Mesenchymal stem cell (in vitro differentiated cells and primary cell): Measurements from ENCODE around the gene KRT9.
"Not testable (repeated sequence)": the region's sequence is repeated elsewhere in the genome, so short reads cannot be mapped to it uniquely, and the experiment has no call there.

Source experiments
- DNase-seq: peaks from one replicate; pipeline ENCODE4 v3.0.0-alpha.2; 2013
- H2AFZ ChIP-seq: one replicate; pipeline ENCODE4 v1.6.1; 2013; ENCODE audit warnings: low read depth, mild to moderate bottlenecking, control low read depth, inconsistent platforms, low read length, moderate library complexity
- H2AK5ac ChIP-seq: 2 replicates; pipeline ENCODE4 v1.6.1; 2013; ENCODE audit warnings: low read length, moderate library complexity, mild to moderate bottlenecking, inconsistent platforms; ENCODE audit not compliant: severe bottlenecking
- H2BK120ac ChIP-seq: one replicate; pipeline ENCODE4 v1.6.1; 2013; ENCODE audit warnings: low read depth, mild to moderate bottlenecking, inconsistent platforms, low read length, moderate library complexity
- H2BK12ac ChIP-seq, 2 experiments: one replicate each; pipeline ENCODE4 v1.6.1; 2013; ENCODE audit warnings: inconsistent platforms in 2 of 2, low read length in 2 of 2, mild to moderate bottlenecking in 2 of 2, moderate library complexity in 2 of 2, control low read depth in 1 of 2
- H2BK15ac ChIP-seq: one replicate; pipeline ENCODE4 v1.6.1; 2013; ENCODE audit warnings: mild to moderate bottlenecking, low read depth, inconsistent platforms; ENCODE audit not compliant: poor library complexity, severe bottlenecking
- H2BK5ac ChIP-seq: 2 replicates; pipeline ENCODE4 v1.6.1; 2013; ENCODE audit warnings: low read depth, mild to moderate bottlenecking, low read length, control low read depth, inconsistent platforms; ENCODE audit not compliant: poor library complexity, severe bottlenecking
- H3K14ac ChIP-seq, 2 experiments: one replicate each; pipeline ENCODE4 v1.6.1; 2013; ENCODE audit warnings: inconsistent platforms in 2 of 2, low read length in 2 of 2, control low read depth in 1 of 2, mild to moderate bottlenecking in 1 of 2, moderate library complexity in 1 of 2
- H3K18ac ChIP-seq, 2 experiments: one replicate each; pipeline ENCODE4 v1.6.1; 2013; ENCODE audit warnings: inconsistent platforms in 2 of 2, low read length in 2 of 2, control low read depth in 1 of 2, low read depth in 1 of 2, mild to moderate bottlenecking in 1 of 2
- H3K23ac ChIP-seq, 2 experiments: one replicate each; pipeline ENCODE4 v1.6.1; 2013; ENCODE audit warnings: inconsistent platforms in 2 of 2, low read length in 2 of 2, mild to moderate bottlenecking in 2 of 2, moderate library complexity in 2 of 2, control low read depth in 1 of 2
- H3K27ac ChIP-seq: 2 replicates; pipeline ENCODE4 v1.5.1; 2013; ENCODE audit warnings: mild to moderate bottlenecking, moderate library complexity, low read length, control low read depth, inconsistent platforms; ENCODE audit not compliant: poor library complexity, severe bottlenecking
- H3K27me3 ChIP-seq, 2 experiments: 2 replicates each; pipeline versions ENCODE4 v1.6.1 to v1.7.0; 2013; ENCODE audit warnings: low read length in 2 of 2, mild to moderate bottlenecking in 2 of 2, moderate library complexity in 2 of 2, control low read depth in 1 of 2, inconsistent platforms in 1 of 2; ENCODE audit not compliant: control insufficient read depth in 1 of 2, insufficient read depth in 1 of 2
- H3K36me3 ChIP-seq, 2 experiments: 2 replicates each; pipeline versions ENCODE4 v1.6.1 to v1.7.0; 2013; ENCODE audit warnings: low read length in 2 of 2, control low read depth in 1 of 2, inconsistent platforms in 1 of 2, low read depth in 1 of 2, mild to moderate bottlenecking in 1 of 2; ENCODE audit not compliant: insufficient read depth in 2 of 2, control insufficient read depth in 1 of 2
- H3K4ac ChIP-seq, 2 experiments: one replicate each; pipeline ENCODE4 v1.6.1; 2013; ENCODE audit warnings: inconsistent platforms in 2 of 2, low read length in 2 of 2, mild to moderate bottlenecking in 2 of 2, moderate library complexity in 2 of 2, control low read depth in 1 of 2, low read depth in 1 of 2
- H3K4me1 ChIP-seq: 2 replicates; pipeline ENCODE4 v1.6.1; 2013; ENCODE audit warnings: low read depth, low read length, control low read depth; ENCODE audit not compliant: control insufficient read depth, insufficient read depth
- H3K4me2 ChIP-seq: 2 replicates; pipeline ENCODE4 v1.6.1; 2013; ENCODE audit warnings: low read length, mild to moderate bottlenecking, inconsistent platforms; ENCODE audit not compliant: poor library complexity, severe bottlenecking
- H3K4me3 ChIP-seq, 2 experiments: 2 replicates each; pipeline versions ENCODE4 v1.5.1 to v1.7.0; 2013; ENCODE audit warnings: low read length in 2 of 2, mild to moderate bottlenecking in 2 of 2, control low read depth in 1 of 2, low read depth in 1 of 2; ENCODE audit not compliant: insufficient read depth in 1 of 2
- H3K79me1 ChIP-seq: replicated peaks from 2 replicates; pipeline ENCODE4 v1.6.1; 2013; ENCODE audit warnings: mild to moderate bottlenecking, control low read depth, low read length, inconsistent platforms; ENCODE audit not compliant: poor library complexity, severe bottlenecking
- H3K9ac ChIP-seq: 2 replicates; pipeline ENCODE4 v1.7.0; 2013; ENCODE audit warnings: mild to moderate bottlenecking, low read length, moderate library complexity
- H3K9me3 ChIP-seq: 2 replicates; pipeline ENCODE4 v1.7.0; 2013; ENCODE audit warnings: mild to moderate bottlenecking, low read length; ENCODE audit not compliant: control insufficient read depth
- H4K8ac ChIP-seq: one replicate; pipeline ENCODE4 v1.6.1; 2013; ENCODE audit warnings: inconsistent platforms, mild to moderate bottlenecking, low read length, moderate library complexity
- H4K91ac ChIP-seq: one replicate; pipeline ENCODE4 v1.6.1; 2013; ENCODE audit warnings: mild to moderate bottlenecking, low read length, inconsistent platforms
- WGBS: methylation state at CpG from one replicate; pipeline ENCODE4 v1.1.7; 2013; ENCODE audit warnings: mixed read lengths; 5-methylcytosine and 5-hydroxymethylcytosine counted together

Gene KRT9

GRCh38 chr17:41582061-41582968, 10.5 kb upstream of the KRT9 start:
- not testable (repeated sequence) for H3K4me3 ChIP-seq, H2AK5ac ChIP-seq, H3K9ac ChIP-seq, H3K4me2 ChIP-seq, H2BK12ac ChIP-seq, H3K79me1 ChIP-seq, DNase-seq, H3K9me3 ChIP-seq, H3K4me1 ChIP-seq, H4K8ac ChIP-seq, H3K23ac ChIP-seq, H3K4ac ChIP-seq, H3K36me3 ChIP-seq, H2AFZ ChIP-seq, H3K18ac ChIP-seq, H2BK120ac ChIP-seq, H2BK15ac ChIP-seq, H4K91ac ChIP-seq, H3K27ac ChIP-seq, H2BK5ac ChIP-seq, H3K14ac ChIP-seq
- peaks cover 16 to 62% of the 10 kb centered on the region in 2 experiments for H3K27me3 ChIP-seq
- 88% methylated on average over 9 of the region's 13 CpGs for WGBS

GRCh38 chr17:41581366-41582060, 9.7 kb upstream of the KRT9 start:
- H3K9ac ChIP-seq = no peak overlapping the region
- H2AK5ac ChIP-seq = no peak overlapping the region
- no peak overlapping the region for H2AFZ ChIP-seq
- no peak overlapping the region for H3K4me3 ChIP-seq
- no peak overlapping the region for H3K4me2 ChIP-seq
- H4K8ac ChIP-seq = no peak overlapping the region
- no peak overlapping the region for H3K27ac ChIP-seq
- no peaks in the 10 kb centered on the region for H3K79me1 ChIP-seq
- no peak overlapping the region for H4K91ac ChIP-seq
- H3K18ac ChIP-seq = no peak overlapping the region
- no peaks in the 10 kb centered on the region for H3K9me3 ChIP-seq
- no peak overlapping the region for H2BK5ac ChIP-seq
- no peak overlapping the region for H3K23ac ChIP-seq
- H2BK15ac ChIP-seq = no peak overlapping the region
- H2BK120ac ChIP-seq = no peak overlapping the region
- DNase-seq = no peak
- peaks cover 20 to 67% of the 10 kb centered on the region in 2 experiments for H3K27me3 ChIP-seq
- H3K14ac ChIP-seq = no peak overlapping the region
- H3K36me3 ChIP-seq = no peaks in the 10 kb centered on the region
- H3K4ac ChIP-seq = no peak overlapping the region
- 92% methylated on average over 4 of the region's 4 CpGs for WGBS
- peaks cover 10% of the 10 kb centered on the region for H3K4me1 ChIP-seq
- no peak overlapping the region for H2BK12ac ChIP-seq

- no peak overlapping the region for H3K18ac ChIP-seq
- H3K36me3 ChIP-seq = no peaks in the 10 kb centered on the region
- no peak overlapping the region for H2AK5ac ChIP-seq
- H3K4ac ChIP-seq = no peak overlapping the region
- no peak overlapping the region for H4K91ac ChIP-seq
- no peak overlapping the region for H2AFZ ChIP-seq
- H4K8ac ChIP-seq = no peak overlapping the region
- WGBS = 41% methylated on average over 1 of the region's 1 CpG
- no peaks in the 10 kb centered on the region for H3K9me3 ChIP-seq
- no peak overlapping the region for H2BK120ac ChIP-seq
- no peak for DNase-seq
- H3K4me2 ChIP-seq = no peak overlapping the region
- H3K23ac ChIP-seq = no peak overlapping the region
- H2BK12ac ChIP-seq = no peak overlapping the region
- H3K27ac ChIP-seq = no peak overlapping the region
- H3K4me1 ChIP-seq = peaks cover 10% of the 10 kb centered on the region
- peaks cover 24 to 70% of the 10 kb centered on the region in 2 experiments for H3K27me3 ChIP-seq
- no peak overlapping the region for H3K9ac ChIP-seq
- H2BK5ac ChIP-seq = no peak overlapping the region
- H3K4me3 ChIP-seq = no peak overlapping the region
- H3K79me1 ChIP-seq = no peaks in the 10 kb centered on the region
- no peak overlapping the region for H2BK15ac ChIP-seq
- no peak overlapping the region for H3K14ac ChIP-seq
Measured at GRCh38 chr17:41580687-41581365, 9.0 kb upstream of the KRT9 start.

- Histone ChIP-seq H2BK120ac (no peak overlapping the region), H3K27ac (no peak overlapping the region), H2BK15ac (no peak overlapping the region), H3K14ac (no peak overlapping the region), H4K8ac (no peak overlapping the region), H3K18ac (no peak overlapping the region), H2BK12ac (no peak overlapping the region), H3K23ac (no peak overlapping the region), H3K4me3 (no peak overlapping the region), H3K4me2 (no peak overlapping the region), H3K27me3 (peaks cover 24 to 69% of the 10 kb centered on the region in 2 experiments), H3K36me3 (no peaks in the 10 kb centered on the region), H3K9ac (no peak overlapping the region), H3K9me3 (no peaks in the 10 kb centered on the region), H3K79me1 (no peaks in the 10 kb centered on the region), H4K91ac (no peak overlapping the region), H3K4me1 (peaks cover 10% of the 10 kb centered on the region), H2AK5ac (no peak overlapping the region), H2BK5ac (no peak overlapping the region), H2AFZ (no peak overlapping the region), H3K4ac (no peak overlapping the region)
- WGBS = 68% methylated on average over 2 of the region's 2 CpGs
- DNase-seq = no peak
Measured at GRCh38 chr17:41580244-41580575, 8.4 kb upstream of the KRT9 start.
